HG03135 (cell line): ENCODE results near the gene OLFM2.
"Not testable (repeated sequence)": the region's sequence is repeated elsewhere in the genome, so short reads cannot be mapped to it uniquely, and the experiment has no call there.

Experiments used
- ATAC-seq: cut with Tn5 transposase; IDR thresholded peaks from one replicate; pipeline ENCODE4 v1.9.1; 2021; ENCODE audit warnings: mild to moderate bottlenecking, moderate library complexity; ENCODE audit not compliant: unreplicated experiment

Gene OLFM2

GRCh38 chr19:9836021-9836420 lies 100.3 kb downstream of the OLFM2 start:
- ATAC-seq, result no peak

- ATAC-seq, result no peak
Observed at GRCh38 chr19:9835507-9835949, 100.8 kb downstream of the OLFM2 start.

GRCh38 chr19:9834726-9835506 lies 101.4 kb downstream of the OLFM2 start, which contains the start of gene PIN1:
Gene PIN1, plus strand, starts transcription at chr19:9835318. Its CDS starts 27 bp downstream, at chr19:9835345.
- ATAC-seq, result peak; percentile 96

GRCh38 chr19:9834307-9834725 lies 102.0 kb downstream of the OLFM2 start:
- no peak for ATAC-seq

- no peak for ATAC-seq
Observed at GRCh38 chr19:9828551-9829063, 107.7 kb downstream of the OLFM2 start.

GRCh38 chr19:9827289-9828238 lies 108.8 kb downstream of the OLFM2 start, which contains the start of gene UBL5:
Gene UBL5, plus strand, starts transcription at chr19:9827918. Its CDS starts 420 bp downstream, at chr19:9828338.
- ATAC-seq, result peak; percentile 85

GRCh38 chr19:9823816-9824215 lies 112.5 kb downstream of the OLFM2 start:
- ATAC-seq, result no peak

- ATAC-seq, result not testable (repeated sequence)
Observed at GRCh38 chr19:9820034-9820433, 116.3 kb downstream of the OLFM2 start.

- ATAC-seq, result no peak
Observed at GRCh38 chr19:9819596-9819909, 116.8 kb downstream of the OLFM2 start.

- peak; percentile 83 for ATAC-seq
Observed at GRCh38 chr19:9818734-9819595, 117.3 kb downstream of the OLFM2 start, which contains the start of gene FBXL12. Gene FBXL12, minus strand, starts transcription at chr19:9819079. Its CDS starts 266 bp downstream, at chr19:9818813.

- ATAC-seq, result no peak
Observed at GRCh38 chr19:9818175-9818733, 118.1 kb downstream of the OLFM2 start.

- no peak for ATAC-seq
Observed at GRCh38 chr19:9811139-9811538, 125.2 kb downstream of the OLFM2 start.

GRCh38 chr19:9808855-9809824 lies 127.2 kb downstream of the OLFM2 start:
- ATAC-seq, result no peak

- ATAC-seq, result no peak
Observed at GRCh38 chr19:9806803-9807202, 129.5 kb downstream of the OLFM2 start.
